BLaER1 treated with 17β-estradiol and CSF1 and Interleukin-3, amounts not matched to agents 10 nM and 100 nM (cell line): Measurements from ENCODE around the gene ACSF3.

Experiments used
- H3K27ac ChIP-seq, 11 experiments: shearing (Covaris generic); formaldehyde crosslinking; 2 replicates each; pipeline ENCODE4 v1.8.1; 2022
- H3K27me3 ChIP-seq, 11 experiments: shearing (Covaris generic); formaldehyde crosslinking; 2 replicates each; pipeline ENCODE4 v1.8.1; 2022
- H3K36me3 ChIP-seq, 11 experiments: shearing (Covaris generic); formaldehyde crosslinking; 2 replicates each; pipeline ENCODE4 v1.8.1; 2022
- H3K4me1 ChIP-seq, 10 experiments: shearing (Covaris generic); formaldehyde crosslinking; 2 replicates each; pipeline ENCODE4 v1.8.1; 2022
- H3K4me2 ChIP-seq, 11 experiments: shearing (Covaris generic); formaldehyde crosslinking; 2 replicates each; pipeline ENCODE4 v1.8.1; 2022
- H3K4me3 ChIP-seq, 10 experiments: shearing (Covaris generic); formaldehyde crosslinking; 2 replicates each; pipeline ENCODE4 v1.8.1; 2022
- H3K9ac ChIP-seq, 11 experiments: shearing (Covaris generic); formaldehyde crosslinking; 2 replicates each; pipeline ENCODE4 v1.8.1; 2022
- H3K9me3 ChIP-seq, 11 experiments: shearing (Covaris generic); formaldehyde crosslinking; replicated peaks in 1 of 11; 2 replicates each; pipeline ENCODE4 v1.8.1; 2022
- H4K20me1 ChIP-seq, 11 experiments: shearing (Covaris generic); formaldehyde crosslinking; 2 replicates each; pipeline ENCODE4 v1.8.1; 2022
- Cebpa-rat ChIP-seq, 11 experiments: shearing (Covaris generic); IDR thresholded peaks; 2 replicates each; pipeline ENCODE4 v1.8.1; 2022

Gene ACSF3

DNA sequence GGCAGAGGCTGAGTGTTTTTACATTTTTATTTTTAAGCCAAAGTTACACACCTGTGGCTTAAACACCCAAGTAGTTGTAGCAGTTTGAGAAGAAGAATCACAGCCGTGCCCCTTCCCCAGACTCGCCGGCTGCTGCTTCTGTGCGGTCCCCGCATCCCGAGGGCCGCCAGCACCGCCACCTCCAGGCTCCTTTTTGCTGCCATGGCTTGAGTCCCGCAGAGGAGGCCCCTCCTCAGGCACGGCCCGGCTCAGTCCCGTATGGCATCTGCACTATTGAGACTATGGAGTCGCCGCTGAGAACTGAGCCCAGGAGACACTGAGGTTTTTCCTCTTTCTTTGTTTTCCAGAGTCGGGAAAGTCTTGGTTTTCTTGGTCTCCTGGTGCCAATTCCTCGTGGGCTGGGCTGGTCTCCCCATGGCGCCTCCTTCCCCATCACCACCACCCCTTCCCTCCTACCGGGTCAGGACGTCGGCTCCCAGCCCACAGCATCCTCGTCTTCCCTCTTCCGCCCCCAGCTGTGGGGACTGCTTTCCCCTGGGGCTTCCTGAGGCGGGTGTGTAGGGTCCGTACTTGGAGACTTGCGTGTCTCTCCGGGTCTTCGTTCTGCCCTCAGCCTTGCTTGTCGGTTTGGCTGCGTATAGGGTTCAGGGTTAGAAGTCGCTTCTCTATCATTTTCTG lies 45.3 kb downstream of the ACSF3 start:
- H3K4me2 ChIP-seq = no peak overlapping the region
- H3K27me3 ChIP-seq = no peaks in the 10 kb centered on the region
- no peak for TF ChIP-seq Cebpa-rat (IDR thresholded peaks at IDR 0.05)
- H3K9me3 ChIP-seq = no peaks in the 10 kb centered on the region
- 0 out of 20 replicates have a peak, but pooled peaks cover 0 to 3% (median 0%) of the 10 kb centered on the region in 10 experiments for H3K4me1 ChIP-seq
- H3K27ac ChIP-seq = no peak overlapping the region
- H3K9ac ChIP-seq = no peak overlapping the region
- no peak overlapping the region for H3K4me3 ChIP-seq
- peaks cover 0 to 74% (median 16%) of the 10 kb centered on the region in 11 experiments; a peak in 11 of 22 replicates for H4K20me1 ChIP-seq
- H3K36me3 ChIP-seq = peaks cover 45 to 100% (median 90%) of the 10 kb centered on the region in 11 experiments

DNA sequence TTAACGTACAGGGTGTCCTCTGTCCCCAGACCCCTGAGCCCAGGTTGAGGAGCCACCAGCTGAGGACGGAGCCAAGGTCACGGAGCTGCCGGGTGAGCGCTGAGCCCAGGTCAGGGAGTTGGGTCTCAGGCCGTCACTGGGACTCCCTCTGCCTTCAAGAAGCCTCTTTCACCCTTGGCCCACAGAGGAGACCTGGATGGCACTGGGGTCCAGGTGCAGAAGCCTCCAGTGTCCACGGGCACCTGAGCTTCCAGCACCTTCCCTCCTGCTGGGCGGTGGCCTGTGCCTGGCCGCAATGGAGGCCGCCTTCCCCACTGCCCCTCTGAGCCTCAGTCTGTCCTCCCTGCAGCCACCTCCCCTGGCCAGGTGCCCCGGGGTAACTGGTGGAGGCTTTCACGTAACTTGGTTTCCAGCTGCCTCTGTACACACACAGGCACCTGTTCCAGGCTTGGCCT lies 46.3 kb downstream of the ACSF3 start:
- peaks cover 0 to under 1% (median 0%) of the 10 kb centered on the region in 11 experiments; a peak in 1 of 22 replicates for H3K9me3 ChIP-seq
- H3K4me3 ChIP-seq = no peak overlapping the region
- H3K36me3 ChIP-seq = peaks cover 38 to 100% (median 88%) of the 10 kb centered on the region in 11 experiments
- H3K27me3 ChIP-seq = no peaks in the 10 kb centered on the region
- peaks cover 0 to 74% (median 16%) of the 10 kb centered on the region in 11 experiments; a peak in 11 of 22 replicates for H4K20me1 ChIP-seq
- H3K9ac ChIP-seq = no peak overlapping the region
- no peak overlapping the region for H3K27ac ChIP-seq
- TF ChIP-seq Cebpa-rat (IDR thresholded peaks at IDR 0.05) = no peak
- 0 out of 20 replicates have a peak, but pooled peaks cover 0 to 3% (median 0%) of the 10 kb centered on the region in 10 experiments for H3K4me1 ChIP-seq
- no peak overlapping the region for H3K4me2 ChIP-seq

DNA sequence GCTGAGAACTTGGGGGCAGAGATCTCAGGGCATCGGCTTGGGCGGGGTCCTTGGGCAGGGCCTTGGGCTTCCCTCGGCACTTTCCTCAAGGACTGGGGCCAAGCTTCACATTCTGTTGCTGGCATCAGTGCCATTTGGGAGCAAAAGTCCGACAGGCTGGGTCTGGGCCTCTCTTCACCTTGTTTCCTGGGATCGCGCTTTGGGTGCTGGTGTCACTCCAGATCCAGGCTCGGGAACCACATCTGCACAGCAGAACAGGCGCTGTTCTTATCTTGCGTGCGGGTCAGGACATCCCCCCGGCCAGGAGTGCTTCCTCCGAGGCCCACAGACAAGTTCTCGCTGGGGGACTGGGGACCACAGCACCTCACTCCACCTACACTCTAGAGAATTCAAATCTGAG lies 46.7 kb downstream of the ACSF3 start:
- no peak overlapping the region for H3K4me3 ChIP-seq
- peaks cover 0 to 69% (median 16%) of the 10 kb centered on the region in 11 experiments; a peak in 11 of 22 replicates for H4K20me1 ChIP-seq
- TF ChIP-seq Cebpa-rat (IDR thresholded peaks at IDR 0.05) = no peak
- H3K9me3 ChIP-seq = peaks cover 0 to 5% (median under 1%) of the 10 kb centered on the region in 11 experiments; a peak in 3 of 22 replicates
- H3K9ac ChIP-seq = no peak overlapping the region
- H3K4me1 ChIP-seq = 0 out of 20 replicates have a peak, but pooled peaks cover 0 to under 1% (median 0%) of the 10 kb centered on the region in 10 experiments
- no peak overlapping the region for H3K27ac ChIP-seq
- peaks cover 38 to 100% (median 88%) of the 10 kb centered on the region in 11 experiments for H3K36me3 ChIP-seq
- H3K4me2 ChIP-seq = no peak overlapping the region
- H3K27me3 ChIP-seq = no peaks in the 10 kb centered on the region

DNA sequence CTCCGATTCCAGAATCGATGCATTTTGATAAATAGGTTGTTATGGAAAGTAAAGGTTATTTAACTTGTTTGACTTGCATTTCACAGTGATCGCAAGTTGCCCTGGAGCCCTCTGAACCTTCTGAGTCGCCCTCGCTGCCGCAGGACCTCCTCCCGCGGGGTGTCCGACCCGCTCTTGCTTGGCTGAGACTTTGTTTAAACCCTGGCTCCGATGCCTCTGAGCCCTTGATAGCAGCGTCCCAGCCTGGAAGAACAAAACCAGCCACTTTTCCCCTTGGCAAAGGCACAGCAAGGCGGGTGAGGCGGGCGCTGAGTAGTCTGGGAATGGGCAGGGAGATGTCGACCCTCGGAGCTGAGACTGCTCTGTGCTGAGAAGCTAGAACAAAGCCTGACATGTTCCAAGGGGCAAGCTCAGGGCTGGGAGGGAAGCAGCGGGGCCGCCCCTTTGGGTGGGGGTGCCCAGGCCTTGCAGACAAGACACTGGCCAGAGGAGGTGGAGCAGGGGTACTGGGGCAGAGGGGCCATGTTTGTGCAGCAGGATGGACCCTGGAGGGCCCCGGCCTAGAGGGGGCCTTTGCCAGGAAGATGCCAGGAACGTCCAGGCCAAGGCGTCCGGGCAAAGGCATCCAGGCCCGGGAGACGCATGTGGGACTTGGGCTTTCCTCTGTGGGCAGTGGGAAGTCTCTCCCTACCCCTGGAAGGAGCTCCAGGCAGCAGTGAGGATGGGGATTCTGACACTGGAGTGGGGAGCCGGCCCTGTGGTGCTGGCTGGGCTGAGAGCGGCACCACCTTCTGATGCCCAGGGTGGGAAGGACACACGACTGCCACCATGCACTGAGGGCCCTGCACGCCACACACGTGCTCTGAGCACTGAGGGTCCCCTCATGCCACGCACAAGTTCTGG lies 47.6 kb downstream of the ACSF3 start:
- peaks cover 40 to 100% (median 89%) of the 10 kb centered on the region in 11 experiments for H3K36me3 ChIP-seq
- no peak overlapping the region for H3K4me3 ChIP-seq
- no peak for TF ChIP-seq Cebpa-rat (IDR thresholded peaks at IDR 0.05)
- no peak overlapping the region for H3K27ac ChIP-seq
- no peaks in the 10 kb centered on the region for H3K27me3 ChIP-seq
- H3K9ac ChIP-seq = no peak overlapping the region
- no peak overlapping the region for H3K4me2 ChIP-seq
- H3K9me3 ChIP-seq = peaks cover 2 to 14% (median 7%) of the 10 kb centered on the region in 11 experiments; a peak in 19 of 22 replicates
- H4K20me1 ChIP-seq = peaks cover 0 to 61% (median 16%) of the 10 kb centered on the region in 11 experiments; a peak in 11 of 22 replicates
- H3K4me1 ChIP-seq = no peaks in the 10 kb centered on the region

DNA sequence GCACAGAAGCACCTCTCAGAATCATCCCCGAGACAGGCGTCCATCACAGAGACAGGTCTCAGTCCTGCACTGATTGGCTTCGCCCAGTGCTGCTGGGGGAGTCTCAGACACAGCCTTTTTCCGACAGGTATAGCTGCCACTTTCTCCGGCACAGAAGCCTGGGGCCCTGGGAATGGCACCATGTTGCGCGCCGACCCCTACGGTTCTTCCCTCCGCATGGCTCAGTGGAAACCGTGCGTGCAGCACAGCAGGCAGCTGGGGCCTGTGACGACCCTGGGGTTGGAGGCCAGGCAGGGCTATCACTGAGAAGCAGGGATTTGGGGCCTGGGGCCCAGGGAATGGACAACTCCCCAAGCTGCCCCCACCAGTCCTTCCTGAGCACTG lies 48.2 kb downstream of the ACSF3 start:
- no peak overlapping the region for H3K9ac ChIP-seq
- TF ChIP-seq Cebpa-rat (IDR thresholded peaks at IDR 0.05) = no peak
- H3K4me2 ChIP-seq = no peak overlapping the region
- peaks cover 40 to 100% (median 89%) of the 10 kb centered on the region in 11 experiments; a peak in 21 of 22 replicates for H3K36me3 ChIP-seq
- H3K9me3 ChIP-seq = peaks cover 9 to 20% (median 13%) of the 10 kb centered on the region in 11 experiments; a peak in 20 of 22 replicates
- H4K20me1 ChIP-seq = peaks cover 0 to 54% (median 11%) of the 10 kb centered on the region in 11 experiments; a peak in 11 of 22 replicates
- no peaks in the 10 kb centered on the region for H3K4me1 ChIP-seq
- H3K4me3 ChIP-seq = no peak overlapping the region
- no peak overlapping the region for H3K27ac ChIP-seq
- H3K27me3 ChIP-seq = no peaks in the 10 kb centered on the region

DNA sequence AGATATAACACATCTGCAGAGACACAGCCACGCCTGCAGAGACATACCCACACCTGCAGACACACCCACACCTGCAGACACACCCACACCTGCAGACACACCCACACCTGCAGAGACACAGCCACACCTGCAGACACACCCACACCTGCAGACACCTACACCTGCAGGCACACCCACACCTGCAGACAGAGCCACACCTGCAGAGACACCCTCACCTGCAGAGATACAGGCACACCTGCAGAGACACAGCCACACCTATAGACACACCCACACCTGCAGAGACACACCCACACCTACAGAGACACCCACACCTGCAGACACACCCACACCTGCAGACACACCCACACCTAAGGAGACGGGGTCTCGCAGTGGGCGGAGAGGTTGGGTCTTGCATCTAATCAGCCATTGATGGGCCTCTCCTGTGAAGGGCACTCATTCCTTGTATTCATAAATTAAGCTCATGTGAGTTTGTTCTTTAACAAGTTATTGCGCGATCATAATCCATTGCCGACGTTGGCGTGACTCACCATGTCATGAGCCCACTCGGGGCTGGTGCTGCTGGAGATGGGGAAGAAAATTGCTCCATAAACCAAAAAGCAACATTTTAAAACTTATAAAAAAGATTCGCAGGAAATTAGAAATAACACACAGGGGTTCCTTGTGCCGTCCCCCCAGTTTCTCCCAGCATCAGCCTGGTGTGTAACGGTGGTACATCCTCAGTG lies 49.0 kb downstream of the ACSF3 start:
- no peak overlapping the region for H3K4me2 ChIP-seq
- no peak for TF ChIP-seq Cebpa-rat (IDR thresholded peaks at IDR 0.05)
- peaks cover 0 to 47% (median 9%) of the 10 kb centered on the region in 11 experiments; a peak in 11 of 22 replicates for H4K20me1 ChIP-seq
- H3K9ac ChIP-seq = no peak overlapping the region
- peaks cover 40 to 96% (median 88%) of the 10 kb centered on the region in 11 experiments; a peak in 21 of 22 replicates for H3K36me3 ChIP-seq
- no peak overlapping the region for H3K27ac ChIP-seq
- no peaks in the 10 kb centered on the region for H3K4me1 ChIP-seq
- H3K27me3 ChIP-seq = no peaks in the 10 kb centered on the region
- peaks cover 11 to 24% (median 16%) of the 10 kb centered on the region in 11 experiments; a peak in 21 of 22 replicates for H3K9me3 ChIP-seq
- no peak overlapping the region for H3K4me3 ChIP-seq

DNA sequence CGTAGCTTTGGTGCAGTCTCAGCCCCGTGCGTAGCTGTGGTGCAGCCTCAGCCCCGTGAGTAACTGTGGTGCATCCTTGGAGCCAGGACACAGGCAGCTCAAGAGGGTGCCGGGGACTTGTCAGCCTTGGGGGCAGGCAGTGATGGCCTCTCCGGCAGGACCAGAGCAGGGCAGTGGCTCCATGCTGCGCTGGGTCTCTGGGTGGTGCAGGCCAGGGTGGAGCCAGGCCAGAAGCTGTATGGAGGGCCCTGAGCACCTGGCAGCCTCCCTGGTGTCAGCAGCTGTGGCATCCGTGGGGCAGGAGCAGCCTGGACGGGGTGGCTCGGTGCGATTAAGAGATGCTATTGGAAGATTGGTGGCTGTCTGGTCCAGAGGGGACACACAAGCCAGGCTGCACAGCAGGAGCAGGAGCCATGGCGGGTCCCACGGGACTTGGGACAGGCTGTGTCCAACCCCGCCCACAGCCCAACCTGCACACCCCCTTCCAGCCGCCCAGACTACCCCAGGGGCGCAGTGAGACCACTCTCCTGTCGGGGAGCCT lies 49.6 kb downstream of the ACSF3 start:
- H3K4me3 ChIP-seq = no peak overlapping the region
- H3K36me3 ChIP-seq = peaks cover 46 to 96% (median 87%) of the 10 kb centered on the region in 11 experiments
- H3K27me3 ChIP-seq = no peaks in the 10 kb centered on the region
- H3K9me3 ChIP-seq = peaks cover 17 to 31% (median 22%) of the 10 kb centered on the region in 11 experiments
- TF ChIP-seq Cebpa-rat (IDR thresholded peaks at IDR 0.05) = no peak
- H3K4me1 ChIP-seq = no peaks in the 10 kb centered on the region
- no peak overlapping the region for H3K27ac ChIP-seq
- no peak overlapping the region for H3K4me2 ChIP-seq
- H4K20me1 ChIP-seq = peaks cover 0 to 40% (median 8%) of the 10 kb centered on the region in 11 experiments; a peak in 11 of 22 replicates
- no peak overlapping the region for H3K9ac ChIP-seq
